Caco-2 (cell line): ENCODE measurements around the gene MYG1. TPM values are rescaled to one million over a fixed set of nuclear protein-coding genes. Genes with fewer than 3 reads are reported as not detected.

Experiments
- BruUV-seq: library from RNA; stranded (reverse); fragments of 400-500 nt; replicated peaks from 2 replicates; lab custom pipeline; 2021; lab: Mats Ljungman, UMichigan
- CTCF ChIA-PET: fragments of 300-600 bp; sonication (Branson Sonifier 250); formaldehyde crosslinking; loops from one replicate; lab custom pipeline; 2022; ENCODE audit warnings: antibody characterized with exemption; lab: Charles Lee
- POLR2A ChIA-PET: fragments of 300-600 bp; sonication (Branson Sonifier 250); formaldehyde crosslinking; loops from one replicate; lab custom pipeline; 2022; ENCODE audit warnings: antibody characterized with exemption; lab: Charles Lee
- DNase-seq, 2 experiments: peaks; one replicate each; pipeline versions ENCODE4 v3.0.0 to v3.0.0-alpha.2; 2020 to 2022
- H3K27me3 ChIP-seq: replicated peaks from 2 replicates; pipeline ENCODE4 v1.6.0; 2011; ENCODE audit warnings: low read length; ENCODE audit not compliant: control insufficient read depth, insufficient read depth
- H3K36me3 ChIP-seq: 2 replicates; pipeline ENCODE4 v1.5.1; 2011; ENCODE audit warnings: low read length; ENCODE audit not compliant: control insufficient read depth, insufficient read depth
- H3K4me1 ChIP-seq: fragments of 250-450 bp; sonication (Bioruptor Pico); 2 replicates; pipeline ENCODE4 v1.5.1; 2020; ENCODE audit warnings: mild to moderate bottlenecking
- H3K4me3 ChIP-seq: 2 replicates; pipeline ENCODE4 v1.5.1; 2011; ENCODE audit warnings: low read depth, mild to moderate bottlenecking, control low read depth, low read length
- H3K9me3 ChIP-seq: fragments of 250-450 bp; sonication (Bioruptor Pico); 2 replicates; pipeline ENCODE4 v1.5.1; 2020; ENCODE audit warnings: mild to moderate bottlenecking, moderate library complexity
- H3K27ac Mint-ChIP-seq: one replicate; pipeline ENCODE4 v1.8.0; 2022; ENCODE audit warnings: mixed read lengths; ENCODE audit not compliant: unreplicated experiment
- H3K27me3 Mint-ChIP-seq: one replicate; pipeline ENCODE4 v1.8.0; 2022; ENCODE audit warnings: mixed read lengths; ENCODE audit not compliant: insufficient read depth, unreplicated experiment
- H3K36me3 Mint-ChIP-seq: one replicate; pipeline ENCODE4 v1.8.0; 2022; ENCODE audit warnings: mild to moderate bottlenecking, mixed read lengths; ENCODE audit not compliant: insufficient read depth, unreplicated experiment
- H3K4me1 Mint-ChIP-seq: one replicate; pipeline ENCODE4 v1.8.0; 2022; ENCODE audit warnings: low read depth, mixed read lengths; ENCODE audit not compliant: unreplicated experiment
- H3K4me3 Mint-ChIP-seq: one replicate; pipeline ENCODE4 v1.8.0; 2022; ENCODE audit warnings: mild to moderate bottlenecking, moderate library complexity, mixed read lengths; ENCODE audit not compliant: unreplicated experiment
- H3K9me3 Mint-ChIP-seq: one replicate; pipeline ENCODE4 v1.8.0; 2022; ENCODE audit warnings: mixed read lengths; ENCODE audit not compliant: unreplicated experiment
- CTCF ChIP-seq, 2 experiments: fragments of 200-600 bp in 1 of 2; IDR thresholded peaks; 1 replicate in 1 of 2; 2 replicates in 1 of 2; pipeline versions ENCODE4 v1.5.1 to v1.8.0; 2011 to 2022; ENCODE audit warnings: antibody characterized with exemption in 1 of 2, control low read depth in 1 of 2, inconsistent platforms in 1 of 2, low read depth in 1 of 2, low read length in 1 of 2, mild to moderate bottlenecking in 1 of 2, moderate library complexity in 1 of 2; ENCODE audit not compliant: insufficient read depth in 1 of 2, severe bottlenecking in 1 of 2, unreplicated experiment in 1 of 2
- intact Hi-C: fragments of 100-400 bp; cut with micrococcal nuclease; formaldehyde crosslinking; loops from one replicate; pipeline ENCODE4 v1.10.0; 2022; ENCODE audit not compliant: unreplicated experiment
- total RNA-seq: library from RNA; stranded (reverse); gene quantifications from 2 replicates; pipeline ENCODE4 v1.2.3, GENCODE V29; 2022

Gene MYG1
- total RNA-seq, 1 experiment from 2014 or later: 59.8 TPM

- Mint-ChIP-seq H3K4me3 (no peak overlapping the region), H3K4me1 (no peaks in the 10 kb centered on the region), H3K9me3 (no peaks in the 10 kb centered on the region), H3K36me3 (peaks cover 19% of the 10 kb centered on the region), H3K27me3 (no peaks in the 10 kb centered on the region), H3K27ac (no peak overlapping the region)
- no peaks in the 10 kb centered on the region for H3K4me1 ChIP-seq
- no TSS peak for BruUV-seq
- ChIA-PET POLR2A (no interaction called here), CTCF (interaction anchor here (4.8 kb wide), 1 partner anchor 77 kb away, joined by 41 read pairs; no protein-coding TSS in a partner anchor)
- H3K4me3 ChIP-seq: no peak overlapping the region
- no peak for DNase-seq
- intact Hi-C loops: no loop called here
- no peaks in the 10 kb centered on the region for H3K9me3 ChIP-seq
- no peak for TF ChIP-seq CTCF (IDR thresholded peaks at IDR 0.05; ENCODE audit: insufficient read depth in 1 of 2, low read depth in 1 of 2, low read length in 1 of 2, severe bottlenecking in 1 of 2, unreplicated experiment in 1 of 2)
- peaks cover 2% of the 10 kb centered on the region; the same call in 1 of the 2 replicates for H3K36me3 ChIP-seq
- no peaks in the 10 kb centered on the region for H3K27me3 ChIP-seq
Measured at GRCh38 chr12:53289891-53290290, 9.6 kb upstream of the MYG1 start.

GRCh38 chr12:53290661-53291060, 8.8 kb upstream of the MYG1 start:
- Mint-ChIP-seq H3K9me3 (no peaks in the 10 kb centered on the region), H3K27ac (no peak overlapping the region), H3K27me3 (no peaks in the 10 kb centered on the region), H3K36me3 (peaks cover 17% of the 10 kb centered on the region), H3K4me3 (no peak overlapping the region), H3K4me1 (no peaks in the 10 kb centered on the region)
- no peak for TF ChIP-seq CTCF (IDR thresholded peaks at IDR 0.05; ENCODE audit: insufficient read depth in 1 of 2, low read depth in 1 of 2, low read length in 1 of 2, severe bottlenecking in 1 of 2, unreplicated experiment in 1 of 2)
- no peaks in the 10 kb centered on the region for H3K9me3 ChIP-seq
- peaks cover 2% of the 10 kb centered on the region; the same call in 1 of the 2 replicates for H3K36me3 ChIP-seq
- no peaks in the 10 kb centered on the region for H3K4me1 ChIP-seq
- ChIA-PET POLR2A (no interaction called here), CTCF (interaction anchor here (0.6 to 4.8 kb wide), 5 partner anchors 31 to 929 kb away, joined by 3 to 41 read pairs (median 3); partner anchors contain the start of gene AAAS)
- no TSS peak for BruUV-seq
- no peak for DNase-seq
- intact Hi-C loops: no loop called here
- no peak overlapping the region for H3K4me3 ChIP-seq
- H3K27me3 ChIP-seq: no peaks in the 10 kb centered on the region

- Mint-ChIP-seq H3K27ac (no peak overlapping the region), H3K9me3 (no peaks in the 10 kb centered on the region), H3K27me3 (no peaks in the 10 kb centered on the region), H3K36me3 (peaks cover 15% of the 10 kb centered on the region), H3K4me3 (no peak overlapping the region), H3K4me1 (peaks cover under 1% of the 10 kb centered on the region)
- Histone ChIP-seq H3K27me3 (no peaks in the 10 kb centered on the region), H3K4me3 (no peak overlapping the region), H3K9me3 (no peaks in the 10 kb centered on the region), H3K36me3 (peaks cover 2% of the 10 kb centered on the region; the same call in 1 of the 2 replicates), H3K4me1 (peaks cover 6% of the 10 kb centered on the region; the same call in 1 of the 2 replicates)
- ChIA-PET CTCF (interaction anchor here (0.8 kb wide), 1 partner anchor 68 kb away, joined by 3 read pairs; no protein-coding TSS in a partner anchor), POLR2A (no interaction called here)
- BruUV-seq: no TSS peak
- TF ChIP-seq CTCF (IDR thresholded peaks at IDR 0.05; ENCODE audit: insufficient read depth in 1 of 2, low read depth in 1 of 2, low read length in 1 of 2, severe bottlenecking in 1 of 2, unreplicated experiment in 1 of 2): no peak
- intact Hi-C loops: no loop called here
- no peak for DNase-seq
Measured at GRCh38 chr12:53292426-53292825, 7.1 kb upstream of the MYG1 start.
